ENCODE measurements around the gene CRYGC.

DNA sequence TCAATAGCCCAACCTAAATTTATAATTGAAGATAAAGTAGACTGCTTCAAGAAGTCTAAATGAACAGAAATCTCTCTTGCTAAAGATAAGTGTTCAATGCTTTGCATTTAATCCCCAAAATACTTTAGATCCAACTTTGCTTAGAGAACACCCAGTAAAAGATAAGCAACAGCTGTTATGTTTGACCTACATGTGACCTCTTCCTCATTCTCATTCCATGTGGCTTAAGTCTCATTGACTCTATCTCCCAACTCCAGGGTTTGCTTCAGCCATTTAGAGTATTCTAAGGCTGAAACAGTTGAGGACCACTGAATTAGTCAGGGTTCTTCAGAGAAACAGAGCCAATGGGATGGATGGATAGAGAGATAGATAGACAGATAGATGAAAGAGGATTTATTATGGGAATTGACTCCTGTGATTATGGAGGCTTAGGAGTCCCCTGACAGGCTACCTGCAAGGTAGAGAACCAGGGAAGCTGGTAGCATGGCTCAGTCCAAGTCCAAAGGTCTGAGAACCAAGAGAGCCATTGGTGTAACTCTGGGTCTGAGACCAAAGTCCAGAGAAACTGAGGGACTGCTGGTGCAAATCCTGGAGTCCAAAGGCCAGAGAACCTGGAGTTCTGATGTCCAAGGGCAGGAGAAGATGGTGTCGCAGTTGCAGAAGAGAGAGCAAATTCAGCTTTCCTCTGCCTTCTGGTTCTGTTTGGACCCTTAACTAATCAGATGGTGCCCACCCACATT, 37.4 kb downstream of the CRYGC start:
- TF ChIP-seq POLR2AphosphoS5 (IDR thresholded peaks at IDR 0.05) (no peak), POLR2A (IDR thresholded peaks at IDR 0.05) (no peak), CTCF (IDR thresholded peaks at IDR 0.05) (no peak)

All from stomach (tissue), 4 donors.